ENCODE measurements around the gene ANKRD33B. TPM values are rescaled to one million over a fixed set of nuclear protein-coding genes. Genes with fewer than 3 reads are reported as not detected.

ANKRD33B gene
- total and polyA plus RNA-seq, 2 donors (not counting 1 experiment from before 2014, with no cell fraction given) = 7.7 to 7.8 TPM

GRCh38 chr5:10585518-10585915 lies 21.6 kb downstream of the ANKRD33B start:
- Histone ChIP-seq H3K4me1 (ENCODE audit: control insufficient read depth, extremely low read depth, insufficient read depth, low read length) (no peaks in the 10 kb centered on the region), H2AFZ (ENCODE audit: low read length) (no peak overlapping the region), H3K79me2 (ENCODE audit: control insufficient read depth, insufficient read depth, low read length) (peaks cover 2% of the 10 kb centered on the region), H3K9ac (ENCODE audit: insufficient read depth, low read length) (no peak overlapping the region), H3K4me3 (replicated peaks in 1 of 4; ENCODE audit: control extremely low read depth in 1 of 4, insufficient read depth in 1 of 4, low read depth in 3 of 4, low read length in 4 of 4) (no peak overlapping the region), H3K36me3 (ENCODE audit: control insufficient read depth, insufficient read depth, low read length) (no peaks in the 10 kb centered on the region), H3K27me3 (ENCODE audit: control insufficient read depth, insufficient read depth, low read length) (no peaks in the 10 kb centered on the region), H3K4me2 (ENCODE audit: extremely low read depth, insufficient read depth, low read length) (no peak overlapping the region), H4K20me1 (ENCODE audit: control insufficient read depth, extremely low read depth, insufficient read depth, low read length) (peaks cover 1% of the 10 kb centered on the region), H3K27ac (ENCODE audit: insufficient read depth, low read length) (no peak overlapping the region), H3K9me3 (ENCODE audit: control insufficient read depth, insufficient read depth, low read depth, low read length) (no peaks in the 10 kb centered on the region)
- TF ChIP-seq EZH2 (IDR thresholded peaks at IDR 0.05; ENCODE audit: low read length, missing control alignments) = no peak
- DNase-seq (ENCODE audit: low read depth in 2 of 2) = no peak

- Histone ChIP-seq H3K9me3 (ENCODE audit: control insufficient read depth, insufficient read depth, low read depth, low read length) (no peaks in the 10 kb centered on the region), H3K9ac (ENCODE audit: insufficient read depth, low read length) (no peak overlapping the region), H4K20me1 (ENCODE audit: control insufficient read depth, extremely low read depth, insufficient read depth, low read length) (peaks cover 1% of the 10 kb centered on the region), H3K27ac (ENCODE audit: insufficient read depth, low read length) (no peak overlapping the region), H3K27me3 (ENCODE audit: control insufficient read depth, insufficient read depth, low read length) (no peaks in the 10 kb centered on the region), H3K4me3 (replicated peaks in 1 of 4; ENCODE audit: control extremely low read depth in 1 of 4, insufficient read depth in 1 of 4, low read depth in 3 of 4, low read length in 4 of 4) (no peak overlapping the region), H3K4me2 (ENCODE audit: extremely low read depth, insufficient read depth, low read length) (no peak overlapping the region), H3K4me1 (ENCODE audit: control insufficient read depth, extremely low read depth, insufficient read depth, low read length) (no peaks in the 10 kb centered on the region), H3K79me2 (ENCODE audit: control insufficient read depth, insufficient read depth, low read length) (peaks cover 2% of the 10 kb centered on the region), H2AFZ (ENCODE audit: low read length) (no peak overlapping the region), H3K36me3 (ENCODE audit: control insufficient read depth, insufficient read depth, low read length) (no peaks in the 10 kb centered on the region)
- TF ChIP-seq EZH2 (IDR thresholded peaks at IDR 0.05; ENCODE audit: low read length, missing control alignments) (no peak), CTCF (conservative IDR thresholded peaks at IDR 0.05 in 1 of 2, IDR thresholded peaks at IDR 0.05 in 1 of 2; ENCODE audit: low read depth in 1 of 2, low read length in 2 of 2) (no peak)
- no peak for DNase-seq (ENCODE audit: low read depth in 2 of 2)
These were observed 22.1 kb downstream of the ANKRD33B start for GRCh38 chr5:10586008-10586407.

GRCh38 chr5:10586555-10586954 lies 22.7 kb downstream of the ANKRD33B start:
- Histone ChIP-seq H4K20me1 (ENCODE audit: control insufficient read depth, extremely low read depth, insufficient read depth, low read length) (peaks cover 1% of the 10 kb centered on the region), H3K79me2 (ENCODE audit: control insufficient read depth, insufficient read depth, low read length) (no peaks in the 10 kb centered on the region), H3K27ac (ENCODE audit: insufficient read depth, low read length) (no peak overlapping the region), H3K27me3 (ENCODE audit: control insufficient read depth, insufficient read depth, low read length) (no peaks in the 10 kb centered on the region), H2AFZ (ENCODE audit: low read length) (no peak overlapping the region), H3K4me2 (ENCODE audit: extremely low read depth, insufficient read depth, low read length) (no peak overlapping the region), H3K4me3 (replicated peaks in 1 of 4; ENCODE audit: control extremely low read depth in 1 of 4, insufficient read depth in 1 of 4, low read depth in 3 of 4, low read length in 4 of 4) (no peak overlapping the region), H3K9ac (ENCODE audit: insufficient read depth, low read length) (no peak overlapping the region), H3K36me3 (ENCODE audit: control insufficient read depth, insufficient read depth, low read length) (no peaks in the 10 kb centered on the region), H3K4me1 (ENCODE audit: control insufficient read depth, extremely low read depth, insufficient read depth, low read length) (no peaks in the 10 kb centered on the region), H3K9me3 (ENCODE audit: control insufficient read depth, insufficient read depth, low read depth, low read length) (no peaks in the 10 kb centered on the region)
- DNase-seq (ENCODE audit: low read depth in 2 of 2) = no peak
- no peak for TF ChIP-seq CTCF (conservative IDR thresholded peaks at IDR 0.05 in 1 of 2, IDR thresholded peaks at IDR 0.05 in 1 of 2; ENCODE audit: low read depth in 1 of 2, low read length in 2 of 2)
- TF ChIP-seq EZH2 (IDR thresholded peaks at IDR 0.05; ENCODE audit: low read length, missing control alignments) = no peak

All from fibroblast of lung (primary cell).